Endometrial microvascular endothelial cells (primary cell): ENCODE results near the gene TIMELESS. TPM values are rescaled to one million over a fixed set of nuclear protein-coding genes. Genes with fewer than 3 reads are reported as not detected.
"Not testable (repeated sequence)": the region's sequence is repeated elsewhere in the genome, so short reads cannot be mapped to it uniquely, and the experiment has no call there.

Source experiments
- in situ Hi-C: cut with HindIII; loops from 2 replicates; pipeline ENCODE4 v1.10.0; 2017; ENCODE audit warnings: low sequenced_read_pairs, low pct_unique_long_range_greater_than_20kb; ENCODE audit errors: inconsistent ontology term
- total RNA-seq: library from RNA; depleted of rRNA; stranded (reverse); fragments of >200 nt; gene quantifications from one replicate; pipeline ENCODE4 v1.2.3, GENCODE V29; 2015; ENCODE audit errors: inconsistent ontology term

Gene TIMELESS
- total RNA-seq, 1 donor from 2014 or later, result 24.3 TPM

- in situ Hi-C loops, result no loop called here
These were observed 37.2 kb downstream of the TIMELESS start for GRCh38 chr12:56411781-56412639.

- in situ Hi-C loops, result no loop called here
These were observed 38.5 kb downstream of the TIMELESS start for GRCh38 chr12:56410768-56411167.

GRCh38 chr12:56408799-56409417 lies 40.3 kb downstream of the TIMELESS start:
- in situ Hi-C loops, result no loop called here

- in situ Hi-C loops, result not testable (repeated sequence)
These were observed 45.0 kb downstream of the TIMELESS start for GRCh38 chr12:56404227-56404626.

- in situ Hi-C loops, result not testable (repeated sequence)
These were observed 47.6 kb downstream of the TIMELESS start for GRCh38 chr12:56401612-56402011.

- in situ Hi-C loops, result not testable (repeated sequence)
These were observed 48.1 kb downstream of the TIMELESS start for GRCh38 chr12:56401125-56401524.

- in situ Hi-C loops, result not testable (repeated sequence)
These were observed 49.8 kb downstream of the TIMELESS start for GRCh38 chr12:56399466-56399865.

GRCh38 chr12:56398324-56398723 lies 50.9 kb downstream of the TIMELESS start:
- in situ Hi-C loops, result no loop called here

GRCh38 chr12:56392331-56392730 lies 56.9 kb downstream of the TIMELESS start:
- in situ Hi-C loops, result no loop called here

GRCh38 chr12:56391721-56392120 lies 57.5 kb downstream of the TIMELESS start:
- in situ Hi-C loops, result no loop called here

- in situ Hi-C loops, result no loop called here
These were observed 59.8 kb downstream of the TIMELESS start for GRCh38 chr12:56389412-56389811.

GRCh38 chr12:56387152-56387736 lies 62.0 kb downstream of the TIMELESS start:
- in situ Hi-C loops, result no loop called here

GRCh38 chr12:56385873-56386272 lies 63.4 kb downstream of the TIMELESS start:
- in situ Hi-C loops, result no loop called here

- in situ Hi-C loops, result no loop called here
These were observed 66.6 kb downstream of the TIMELESS start for GRCh38 chr12:56382611-56383010.

- in situ Hi-C loops, result no loop called here
These were observed 71.3 kb downstream of the TIMELESS start for GRCh38 chr12:56377989-56378316.

GRCh38 chr12:56377310-56377988 lies 71.8 kb downstream of the TIMELESS start:
- in situ Hi-C loops, result no loop called here

GRCh38 chr12:56375598-56376434 lies 73.4 kb downstream of the TIMELESS start:
- in situ Hi-C loops, result no loop called here

GRCh38 chr12:56374726-56375597 lies 74.3 kb downstream of the TIMELESS start:
- in situ Hi-C loops, result no loop called here
